Esophagus muscularis mucosa (tissue), 4 donors: ENCODE results near the gene ISY1. TPM values are rescaled to one million over a fixed set of nuclear protein-coding genes. Genes with fewer than 3 reads are reported as not detected.

Experiments used
- DNase-seq: peaks from one replicate; pipeline ENCODE4 v3.0.0-alpha.2; 2017; ENCODE audit errors: extremely low spot score
- H3K27ac ChIP-seq, 4 donors: fragments of 200-600 bp; sonication (generic); replicated peaks in 1 of 4; 1 replicate in 3 of 4; 2 replicates in 1 of 4; pipeline ENCODE4 v1.5.1; 2016 to 2019; ENCODE audit warnings: mild to moderate bottlenecking in 1 of 4
- H3K27me3 ChIP-seq, 4 donors: fragments of 200-600 bp; sonication (generic); one replicate each; pipeline versions ENCODE4 v1.5.1 to v1.6.0; 2016 to 2019
- H3K36me3 ChIP-seq, 4 donors: fragments of 200-600 bp; sonication (generic); one replicate each; pipeline ENCODE4 v1.5.1; 2016 to 2019
- H3K4me1 ChIP-seq, 4 donors: fragments of 200-600 bp; sonication (generic); one replicate each; pipeline ENCODE4 v1.5.1; 2016 to 2019
- H3K4me3 ChIP-seq, 4 donors: fragments of 200-600 bp; sonication (generic); 1 replicate in 2 of 4; 2 replicates in 2 of 4; pipeline ENCODE4 v1.5.1; 2016 to 2019; ENCODE audit warnings: mild to moderate bottlenecking in 4 of 4, moderate library complexity in 1 of 4
- H3K9me3 ChIP-seq, 4 donors: fragments of 200-600 bp; sonication (generic); 1 replicate in 3 of 4; 2 replicates in 1 of 4; pipeline ENCODE4 v1.5.1; 2016 to 2019
- EP300 ChIP-seq: sonication (generic); formaldehyde crosslinking; IDR thresholded peaks from one replicate; pipeline ENCODE4 v1.6.1; 2017; ENCODE audit warnings: antibody characterized with exemption
- POLR2A ChIP-seq: fragments of 450-650 bp; IDR thresholded peaks from one replicate; pipeline ENCODE4 v1.6.1; 2017; ENCODE audit warnings: antibody characterized with exemption, moderate library complexity, mild to moderate bottlenecking, low read depth
- POLR2AphosphoS5 ChIP-seq, 2 donors: sonication (generic); formaldehyde crosslinking; IDR thresholded peaks; one replicate each; pipeline ENCODE4 v1.6.1; 2017; ENCODE audit warnings: antibody characterized with exemption in 2 of 2
- WGBS: methylation state at CpG from one replicate; pipeline ENCODE4 v1.1.5; 2018; 5-methylcytosine and 5-hydroxymethylcytosine counted together
- intact Hi-C: fragments of 100-400 bp; cut with DNase I; formaldehyde crosslinking; loops from one replicate; pipeline ENCODE4 v1.15.1; 2023
- total RNA-seq, 4 donors: library from RNA; depleted of rRNA; stranded (reverse); fragments of >200 nt; gene quantifications; one replicate each; pipeline versions ENCODE4 v1.1.0 to v1.2.1, GENCODE V29; 2016
- TF ChIP-seq, protein P1 (sequence below), 3 experiments: fragments of 200-600 bp in 2 of 3; fragments of 450-650 bp in 1 of 3; sonication (generic) in 2 of 3; IDR thresholded peaks; one replicate each; pipeline ENCODE4 v1.5.1; 2017 to 2019; ENCODE audit warnings: antibody characterized with exemption in 3 of 3, mild to moderate bottlenecking in 2 of 3, moderate library complexity in 1 of 3

Gene ISY1
- total RNA-seq, 4 donors from 2014 or later: 15.4 to 26.7 (median 18.4) TPM

DNA sequence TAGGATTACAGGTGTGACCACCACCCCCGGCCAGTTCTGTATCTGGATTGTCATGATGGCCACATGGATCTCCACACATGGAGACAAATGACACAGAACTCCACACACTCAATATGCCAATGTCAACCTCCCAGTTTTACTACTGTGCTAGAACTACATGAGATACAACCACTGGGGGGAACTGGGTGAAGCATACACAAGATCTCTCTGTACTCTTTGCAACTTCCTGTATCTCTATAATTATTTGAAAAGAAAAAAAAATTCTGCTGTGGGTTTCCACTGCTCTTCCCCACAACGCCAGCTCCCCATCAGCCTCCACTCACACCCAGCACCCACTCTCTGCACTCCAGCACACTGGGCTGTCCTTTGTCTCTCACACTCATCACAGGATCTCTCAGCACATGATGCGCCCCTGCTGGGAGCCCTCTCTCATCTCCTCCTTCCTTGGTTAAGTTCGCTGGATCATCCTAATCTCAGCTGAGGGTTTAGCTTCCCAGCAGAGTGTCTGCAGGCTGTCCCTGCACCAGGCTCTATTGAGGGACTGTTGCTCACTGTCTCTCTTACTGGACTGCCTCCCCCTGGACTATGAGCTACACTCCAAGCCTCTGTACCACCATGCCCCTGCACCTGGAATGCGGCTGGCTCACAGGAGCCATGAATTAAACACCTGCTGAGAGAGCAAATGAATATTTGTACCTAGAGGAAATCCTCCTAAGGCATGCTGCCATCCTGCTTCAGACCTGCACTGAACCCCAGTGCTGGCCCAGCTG is 28.6 kb downstream of the ISY1 start:
- Histone ChIP-seq H3K4me1 (no peaks in the 10 kb centered on the region), H3K36me3 (peaks cover 77 to 100% (median 98%) of the 10 kb centered on the region in 4 donors), H3K27me3 (no peaks in the 10 kb centered on the region), H3K9me3 (no peaks in the 10 kb centered on the region), H3K27ac (no peak overlapping the region), H3K4me3 (no peak overlapping the region)
- no peak for TF ChIP-seq POLR2AphosphoS5 (IDR thresholded peaks at IDR 0.05)
- TF ChIP-seq, protein P1, sequence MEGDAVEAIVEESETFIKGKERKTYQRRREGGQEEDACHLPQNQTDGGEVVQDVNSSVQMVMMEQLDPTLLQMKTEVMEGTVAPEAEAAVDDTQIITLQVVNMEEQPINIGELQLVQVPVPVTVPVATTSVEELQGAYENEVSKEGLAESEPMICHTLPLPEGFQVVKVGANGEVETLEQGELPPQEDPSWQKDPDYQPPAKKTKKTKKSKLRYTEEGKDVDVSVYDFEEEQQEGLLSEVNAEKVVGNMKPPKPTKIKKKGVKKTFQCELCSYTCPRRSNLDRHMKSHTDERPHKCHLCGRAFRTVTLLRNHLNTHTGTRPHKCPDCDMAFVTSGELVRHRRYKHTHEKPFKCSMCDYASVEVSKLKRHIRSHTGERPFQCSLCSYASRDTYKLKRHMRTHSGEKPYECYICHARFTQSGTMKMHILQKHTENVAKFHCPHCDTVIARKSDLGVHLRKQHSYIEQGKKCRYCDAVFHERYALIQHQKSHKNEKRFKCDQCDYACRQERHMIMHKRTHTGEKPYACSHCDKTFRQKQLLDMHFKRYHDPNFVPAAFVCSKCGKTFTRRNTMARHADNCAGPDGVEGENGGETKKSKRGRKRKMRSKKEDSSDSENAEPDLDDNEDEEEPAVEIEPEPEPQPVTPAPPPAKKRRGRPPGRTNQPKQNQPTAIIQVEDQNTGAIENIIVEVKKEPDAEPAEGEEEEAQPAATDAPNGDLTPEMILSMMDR (IDR thresholded peaks at IDR 0.05): no peak
- TF ChIP-seq POLR2A: no peak
- no peak for TF ChIP-seq EP300
- no peak for DNase-seq
- intact Hi-C loops: no loop called here
- 88% methylated on average over 5 of the region's 5 CpGs for WGBS

DNA sequence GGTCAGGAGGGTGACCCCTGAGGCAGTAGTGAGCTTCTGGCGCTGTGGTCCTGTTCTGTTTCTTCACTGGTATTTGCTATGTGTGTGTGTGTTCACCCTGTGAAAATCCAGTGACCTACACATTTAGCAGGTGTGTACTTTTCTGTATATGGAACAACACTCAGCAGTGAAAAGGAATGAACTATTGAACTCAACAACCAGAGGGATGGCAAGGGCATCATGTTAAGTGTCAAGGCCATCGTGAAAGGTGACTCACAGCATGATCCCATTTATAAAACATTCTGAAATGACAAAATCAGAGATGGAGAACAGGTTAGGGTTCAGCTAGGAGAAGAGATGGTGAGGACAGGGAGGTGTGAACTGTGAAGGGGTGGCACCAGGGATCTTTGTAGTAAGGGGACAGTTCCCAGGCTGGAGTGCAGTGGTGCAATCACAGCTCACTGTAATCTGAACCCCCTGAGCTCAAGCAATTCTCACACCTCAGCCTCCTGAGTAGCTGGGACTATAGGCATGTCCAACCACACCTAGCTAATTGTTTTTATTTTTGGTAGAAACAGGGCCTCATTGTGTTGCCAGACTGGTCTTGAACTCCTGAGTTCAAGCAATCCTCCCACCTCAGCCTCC is 29.3 kb downstream of the ISY1 start:
- H3K4me1 ChIP-seq: no peaks in the 10 kb centered on the region
- peaks cover 72 to 99% (median 98%) of the 10 kb centered on the region in 4 donors for H3K36me3 ChIP-seq
- DNase-seq: no peak
- H3K27ac ChIP-seq: no peak overlapping the region
- intact Hi-C loops: no loop called here
- TF ChIP-seq EP300 (no peak), POLR2AphosphoS5 (IDR thresholded peaks at IDR 0.05) (no peak), POLR2A (no peak)
- TF ChIP-seq, protein P1 (IDR thresholded peaks at IDR 0.05): no peak
- no peaks in the 10 kb centered on the region for H3K27me3 ChIP-seq
- 86% methylated on average over 2 of the region's 2 CpGs for WGBS
- no peak overlapping the region for H3K4me3 ChIP-seq
- H3K9me3 ChIP-seq: no peaks in the 10 kb centered on the region

DNA sequence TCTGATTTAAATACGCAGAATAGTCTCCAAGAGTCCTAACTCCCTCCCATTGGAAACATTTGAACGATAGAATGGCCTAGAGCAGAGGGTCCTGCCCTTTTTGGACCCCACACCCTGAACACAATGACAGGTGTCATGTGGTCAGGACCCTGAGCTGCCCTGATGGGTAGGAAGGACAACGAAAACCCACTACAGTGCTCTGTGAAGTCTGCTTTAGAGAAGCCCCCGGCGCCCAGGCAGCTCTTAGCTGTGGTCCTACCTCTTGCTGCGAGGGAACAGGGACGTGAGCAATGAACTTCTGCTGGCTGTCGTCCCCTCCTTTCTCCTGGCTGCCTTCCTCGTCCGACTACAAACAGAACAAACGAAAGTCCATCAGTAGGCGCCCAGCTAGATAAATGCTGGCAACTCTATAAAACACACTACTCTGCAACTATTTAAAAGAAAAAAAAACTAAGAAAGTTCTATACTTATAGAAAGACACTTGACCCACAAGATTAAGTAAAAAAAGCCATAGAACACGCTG is 30.5 kb downstream of the ISY1 start:
- Histone ChIP-seq H3K4me3 (no peak overlapping the region), H3K4me1 (no peaks in the 10 kb centered on the region), H3K36me3 (peaks cover 65 to 87% (median 86%) of the 10 kb centered on the region in 4 donors), H3K27ac (no peak overlapping the region), H3K9me3 (no peaks in the 10 kb centered on the region), H3K27me3 (no peaks in the 10 kb centered on the region)
- no peak for DNase-seq
- TF ChIP-seq POLR2AphosphoS5 (IDR thresholded peaks at IDR 0.05) (no peak), POLR2A (no peak), EP300 (no peak)
- TF ChIP-seq, protein P1 (IDR thresholded peaks at IDR 0.05): no peak
- intact Hi-C loops: no loop called here
- WGBS: 91% methylated on average over 12 of the region's 13 CpGs

GRCh38 chr3:129128357-129129155 is 32.3 kb downstream of the ISY1 start:
- 94% methylated on average over 13 of the region's 16 CpGs for WGBS
- Histone ChIP-seq H3K36me3 (peaks cover 47 to 69% (median 68%) of the 10 kb centered on the region in 4 donors), H3K27ac (no peak overlapping the region)

More at GRCh38 chr3:129128357-129129155, 32.3 kb downstream of the ISY1 start:
- Histone ChIP-seq H3K9me3 (no peaks in the 10 kb centered on the region), H3K27me3 (no peaks in the 10 kb centered on the region), H3K4me1 (no peaks in the 10 kb centered on the region), H3K4me3 (no peak overlapping the region)
- intact Hi-C loops: no loop called here
- DNase-seq: no peak
- TF ChIP-seq POLR2AphosphoS5 (IDR thresholded peaks at IDR 0.05) (no peak), EP300 (no peak), POLR2A (no peak)
- TF ChIP-seq, protein P1 (IDR thresholded peaks at IDR 0.05): no peak
